Loucy (cell line): ENCODE data around the gene NT5DC4.

ENCODE experiments used
- H2AFZ ChIP-seq: fragments of 200-600 bp; sonication (generic); 2 replicates; pipeline ENCODE4 v1.6.0; 2016; ENCODE audit warnings: antibody characterized with exemption, mild to moderate bottlenecking, low read length, moderate library complexity
- H3F3A ChIP-seq: fragments of 200-600 bp; 2 replicates; pipeline ENCODE4 v1.6.0; 2016; ENCODE audit warnings: antibody characterized with exemption, low read depth, mild to moderate bottlenecking
- H3K27me3 ChIP-seq: fragments of 200-600 bp; sonication (generic); 2 replicates; pipeline ENCODE4 v1.6.1; 2014; ENCODE audit warnings: low read length, mild to moderate bottlenecking; ENCODE audit not compliant: insufficient read depth, poor library complexity, severe bottlenecking
- H3K36me3 ChIP-seq: fragments of 200-600 bp; sonication (generic); 2 replicates; pipeline ENCODE4 v1.6.1; 2016; ENCODE audit warnings: low read length; ENCODE audit not compliant: insufficient read depth
- H3K4me1 ChIP-seq: fragments of 200-600 bp; sonication (generic); 2 replicates; pipeline ENCODE4 v1.5.1; 2014; ENCODE audit warnings: low read length, mild to moderate bottlenecking; ENCODE audit not compliant: insufficient read depth, poor library complexity, severe bottlenecking
- H3K4me2 ChIP-seq: fragments of 200-600 bp; sonication (generic); 2 replicates; pipeline ENCODE4 v1.6.0; 2014; ENCODE audit warnings: antibody characterized with exemption, low read length, low read depth, mild to moderate bottlenecking; ENCODE audit not compliant: poor library complexity, severe bottlenecking
- H3K4me3 ChIP-seq: fragments of 200-600 bp; sonication (generic); 2 replicates; pipeline ENCODE4 v1.5.1; 2014; ENCODE audit warnings: low read length, mild to moderate bottlenecking, mixed read lengths; ENCODE audit not compliant: poor library complexity, severe bottlenecking
- H3K79me2 ChIP-seq: fragments of 200-600 bp; sonication (generic); 2 replicates; pipeline ENCODE4 v1.6.1; 2014; ENCODE audit warnings: low read length; ENCODE audit not compliant: insufficient read depth
- H3K9ac ChIP-seq: fragments of 200-600 bp; sonication (generic); 2 replicates; pipeline ENCODE4 v1.6.0; 2014; ENCODE audit warnings: mild to moderate bottlenecking, low read depth, low read length, moderate library complexity; ENCODE audit not compliant: poor library complexity, severe bottlenecking
- H3K9me2 ChIP-seq: fragments of 200-600 bp; sonication (generic); replicated peaks from 2 replicates; pipeline ENCODE4 v1.6.1; 2016; ENCODE audit warnings: low read depth, low read length, mixed read lengths
- H3K9me3 ChIP-seq: fragments of 200-600 bp; sonication (generic); 2 replicates; pipeline ENCODE4 v1.6.1; 2014; ENCODE audit warnings: mild to moderate bottlenecking, antibody characterized with exemption, low read length, low read depth; ENCODE audit not compliant: insufficient read depth
- H4K20me1 ChIP-seq: fragments of 200-600 bp; sonication (generic); 2 replicates; pipeline ENCODE4 v1.6.0; 2014; ENCODE audit warnings: antibody characterized with exemption, low read length, mild to moderate bottlenecking; ENCODE audit not compliant: insufficient read depth, poor library complexity, severe bottlenecking
- CTCF ChIP-seq: fragments of 200-600 bp; sonication (generic); conservative IDR thresholded peaks from 2 replicates; pipeline ENCODE4 v1.5.1; 2014; ENCODE audit warnings: mild to moderate bottlenecking, antibody characterized with exemption, low read length
- EZH2phosphoT487 ChIP-seq: fragments of 200-600 bp; IDR thresholded peaks from 2 replicates; pipeline ENCODE4 v1.6.1; 2018; ENCODE audit warnings: antibody characterized with exemption, mild to moderate bottlenecking, moderate library complexity, borderline replicate concordance

NT5DC4 gene

GRCh38 chr2:112758711-112759110, 37.9 kb downstream of the NT5DC4 start:
- Histone ChIP-seq H3F3A (no peaks in the 10 kb centered on the region), H3K9ac (peak overlapping the region; percentile 31), H3K9me2 (no peaks in the 10 kb centered on the region), H3K4me3 (peak overlapping the region; percentile 90), H3K9me3 (no peaks in the 10 kb centered on the region), H3K79me2 (peaks cover 93% of the 10 kb centered on the region), H4K20me1 (peaks cover 35% of the 10 kb centered on the region), H3K36me3 (peaks cover 65% of the 10 kb centered on the region), H3K4me1 (peaks cover 76% of the 10 kb centered on the region), H2AFZ (no peak overlapping the region), H3K4me2 (peak overlapping the region; percentile 94), H3K27me3 (no peaks in the 10 kb centered on the region)
- TF ChIP-seq CTCF (no peak), EZH2phosphoT487 (no peak)

GRCh38 chr2:112760149-112760548, 39.3 kb downstream of the NT5DC4 start:
- Histone ChIP-seq H3K9me2 (no peaks in the 10 kb centered on the region), H3K4me3 (peak overlapping the region; percentile 90), H3K9me3 (no peaks in the 10 kb centered on the region), H4K20me1 (peaks cover 35% of the 10 kb centered on the region), H2AFZ (no peak overlapping the region), H3K79me2 (peaks cover 86% of the 10 kb centered on the region), H3K9ac (peak overlapping the region; percentile 16), H3K27me3 (no peaks in the 10 kb centered on the region), H3F3A (no peaks in the 10 kb centered on the region), H3K36me3 (peaks cover 51% of the 10 kb centered on the region), H3K4me2 (peak overlapping the region; percentile 94), H3K4me1 (peaks cover 69% of the 10 kb centered on the region)
- TF ChIP-seq CTCF (no peak), EZH2phosphoT487 (no peak)

DNA sequence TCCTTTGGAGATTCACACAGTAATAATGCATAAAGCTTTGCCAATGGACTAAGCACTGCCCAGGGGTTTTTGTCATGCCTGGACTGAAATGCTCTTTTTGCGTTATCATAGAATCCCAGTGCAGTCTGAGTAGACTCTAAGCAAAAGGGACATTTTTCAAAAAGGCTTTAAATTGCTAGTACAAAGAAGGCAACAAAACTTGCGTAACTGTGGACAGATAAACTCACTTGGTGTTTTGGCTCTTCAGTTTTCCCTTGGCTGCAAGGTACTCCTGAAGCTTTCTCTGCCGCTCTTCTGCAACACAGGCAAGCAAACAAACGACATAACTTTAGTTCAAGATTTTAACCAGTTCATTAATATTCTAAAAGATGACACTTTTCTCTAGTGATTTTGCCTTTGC, 41.5 kb downstream of the NT5DC4 start:
- H3K4me1 ChIP-seq: peaks cover 69% of the 10 kb centered on the region
- peak overlapping the region; percentile 95 for H3K9ac ChIP-seq
- H3K27me3 ChIP-seq: no peaks in the 10 kb centered on the region
- no peak for TF ChIP-seq CTCF
- TF ChIP-seq EZH2phosphoT487: no peak
- H3K36me3 ChIP-seq: peaks cover 32% of the 10 kb centered on the region
- peaks cover 35% of the 10 kb centered on the region for H4K20me1 ChIP-seq
- no peak overlapping the region for H2AFZ ChIP-seq
- H3F3A ChIP-seq: no peaks in the 10 kb centered on the region
- H3K4me3 ChIP-seq: peak overlapping the region; percentile 90
- H3K9me3 ChIP-seq: no peaks in the 10 kb centered on the region
- peaks cover 71% of the 10 kb centered on the region for H3K79me2 ChIP-seq
- H3K4me2 ChIP-seq: peak overlapping the region; percentile 94
- H3K9me2 ChIP-seq: no peaks in the 10 kb centered on the region
